Measurements from ENCODE around the gene KRTAP3-3.
"Not testable (repeated sequence)": the region's sequence is repeated elsewhere in the genome, so short reads cannot be mapped to it uniquely, and the experiment has no call there.

KRTAP3-3 gene

DNA sequence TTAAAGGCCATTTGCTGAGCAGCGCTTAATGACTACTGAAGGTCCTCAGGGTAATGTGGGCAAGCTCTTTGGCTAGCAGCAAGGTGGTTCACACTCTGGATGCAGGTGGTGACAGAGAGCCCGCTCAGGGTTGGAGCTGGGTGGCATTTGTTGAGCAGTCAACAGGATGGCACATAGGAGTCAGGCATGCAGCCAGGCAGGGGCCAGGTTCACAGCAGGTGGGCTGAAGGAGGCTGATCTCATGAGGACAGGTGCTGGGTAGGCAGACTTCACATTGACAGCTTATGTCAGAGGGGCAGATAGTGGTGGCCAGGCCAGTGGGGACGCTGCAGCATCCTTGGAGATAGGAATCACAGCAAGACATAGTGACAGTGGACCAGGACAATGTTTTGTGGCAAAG, 10.4 kb upstream of the KRTAP3-3 start:
- no peak for DNase-seq (ENCODE audit: low read depth in 3 of 3)

DNA sequence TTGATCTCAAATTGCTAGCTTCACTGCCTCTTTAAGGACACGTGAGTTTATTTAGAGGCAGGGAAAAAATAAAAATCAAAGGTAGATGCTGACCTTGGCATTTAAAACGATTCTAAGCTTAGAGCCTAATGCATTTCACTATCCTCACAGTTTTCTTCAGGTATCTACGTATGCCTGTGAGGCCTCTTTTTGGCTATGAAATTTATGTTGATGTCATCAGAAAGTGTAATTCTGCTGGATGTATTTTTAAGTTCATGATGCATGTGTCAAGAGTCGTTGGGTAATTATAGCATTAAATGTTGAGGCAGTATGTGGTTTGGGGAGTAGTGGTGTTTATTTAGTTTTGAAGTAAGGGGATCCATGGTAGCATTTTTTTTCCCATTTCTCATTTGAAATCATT, 10.0 kb upstream of the KRTAP3-3 start:
- DNase-seq (ENCODE audit: low read depth in 3 of 3): no peak

DNA sequence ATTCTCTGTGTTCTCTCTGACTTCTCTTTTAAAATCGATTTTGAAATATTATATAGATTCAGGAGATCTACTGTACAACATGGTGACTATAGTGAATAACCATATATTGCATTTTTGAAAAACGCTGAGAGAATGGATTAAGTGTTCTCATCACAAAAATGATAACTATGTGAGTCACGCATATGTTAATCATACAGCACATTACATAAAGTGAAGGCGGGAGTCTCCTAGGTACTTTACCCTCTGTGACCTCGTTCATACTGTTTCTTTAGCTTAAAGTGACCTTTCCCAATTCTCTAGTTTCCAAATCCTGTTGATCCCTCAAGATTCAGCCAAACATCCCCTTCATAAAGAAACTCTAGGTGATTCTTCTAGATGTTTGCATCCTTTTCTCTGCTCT, 8.8 kb upstream of the KRTAP3-3 start:
- no peak for DNase-seq (ENCODE audit: low read depth in 3 of 3)

DNA sequence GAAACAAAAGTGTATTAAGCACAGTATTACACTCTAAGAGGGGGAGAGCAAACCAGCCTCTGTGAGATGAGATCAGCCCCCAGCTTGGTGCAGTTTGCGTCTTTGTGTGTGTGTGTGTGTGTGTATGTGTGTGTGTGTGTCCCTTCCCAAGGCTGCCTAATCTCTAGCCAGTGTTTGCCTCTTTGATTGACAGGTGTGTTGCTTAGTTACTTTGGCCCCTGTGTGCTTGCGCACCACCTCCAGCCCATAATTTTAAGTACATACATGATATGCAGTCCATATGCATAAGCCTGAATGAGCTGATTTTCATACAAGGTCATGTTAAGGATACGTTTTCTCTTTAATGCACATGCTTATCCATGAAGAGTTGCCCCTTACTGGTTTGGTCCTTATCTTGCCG, 7.8 kb upstream of the KRTAP3-3 start:
- DNase-seq (ENCODE audit: low read depth in 3 of 3): no peak

DNA sequence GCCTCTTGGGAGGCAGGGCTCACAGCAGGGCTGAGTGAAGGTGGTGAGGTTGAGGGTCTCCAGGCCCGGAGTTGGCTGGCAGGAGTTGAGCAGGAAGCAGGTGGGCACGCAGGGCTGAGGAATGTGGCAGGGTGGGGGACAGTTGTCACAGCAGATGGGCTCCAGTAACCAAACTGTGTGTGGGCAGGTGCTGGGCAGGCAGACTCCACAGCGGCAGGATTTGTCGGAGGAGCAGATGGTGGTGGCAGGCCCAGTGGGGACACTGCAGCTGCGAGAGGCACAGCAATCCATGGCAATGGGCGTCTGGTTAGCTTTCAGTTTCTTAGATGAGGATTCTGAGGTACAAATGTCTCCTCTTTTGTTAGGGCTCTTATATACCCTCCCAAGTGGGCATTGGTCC, 5.6 kb upstream of the KRTAP3-3 start, which contains the start of gene KRTAP3-2:
Gene KRTAP3-2 (minus strand): TSS at position 344 of the 400 bp plus-strand sequence. CDS start 53 bp downstream, at position 291.
- DNase-seq (ENCODE audit: low read depth in 3 of 3): not testable (repeated sequence)

DNA sequence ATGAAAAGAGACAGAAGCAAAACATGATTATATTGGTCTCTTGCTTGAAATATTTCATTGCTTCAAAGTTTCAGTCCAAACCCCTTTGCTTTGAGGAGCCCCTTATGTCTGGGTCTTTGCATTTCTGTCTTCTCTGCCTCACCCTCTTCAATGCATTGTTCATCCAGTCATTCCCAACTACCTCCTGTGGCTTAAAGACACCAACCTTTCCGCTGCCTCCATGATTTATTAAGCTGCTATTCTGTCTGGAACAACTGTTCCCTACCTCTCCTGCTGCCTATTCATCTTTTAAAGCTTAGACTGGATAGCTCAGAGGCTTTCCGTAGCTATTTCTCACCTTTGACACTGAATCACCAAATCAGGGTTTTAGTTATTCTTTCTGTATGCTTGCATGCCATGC, 3.4 kb upstream of the KRTAP3-3 start:
- no peak for DNase-seq (ENCODE audit: low read depth in 3 of 3)

DNA sequence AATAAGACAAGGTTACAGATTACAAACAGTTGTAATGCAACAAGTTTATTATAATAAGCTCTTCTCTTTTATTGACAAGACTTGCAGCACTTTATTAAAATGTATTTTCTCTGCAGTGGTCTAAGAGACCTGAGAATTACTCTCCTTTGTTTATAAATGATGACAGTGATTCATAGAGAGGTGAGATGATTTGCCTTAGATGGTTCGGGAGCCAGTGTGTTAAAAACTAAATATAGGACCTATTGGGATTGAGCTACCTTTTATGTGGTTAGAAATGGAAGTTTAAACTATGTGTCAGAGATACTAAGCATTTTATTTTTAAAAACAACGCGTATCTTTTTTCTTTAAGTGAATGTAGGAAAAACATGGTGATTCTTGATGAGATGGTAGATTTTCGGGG, 2.9 kb upstream of the KRTAP3-3 start:
- DNase-seq (ENCODE audit: low read depth in 3 of 3): no peak

DNA sequence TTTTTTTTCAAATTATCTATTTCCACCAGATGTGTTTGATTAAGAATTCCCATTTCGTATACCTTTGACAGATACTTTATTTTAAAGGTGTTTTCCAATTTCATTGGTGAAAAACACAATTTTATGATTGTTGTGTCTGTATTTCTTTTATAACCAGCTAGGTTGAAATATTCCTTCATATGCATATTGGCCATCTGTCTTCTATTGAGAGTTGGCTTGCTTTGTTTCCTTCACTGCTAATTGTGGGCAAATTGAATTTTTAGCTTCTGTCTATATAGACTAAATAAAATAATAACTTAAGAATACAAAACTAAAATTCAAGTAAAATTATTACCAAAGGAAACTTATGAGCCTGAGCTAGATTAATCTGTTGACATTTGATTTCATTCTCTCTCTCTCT, 1.2 kb upstream of the KRTAP3-3 start:
- no peak for DNase-seq (ENCODE audit: low read depth in 3 of 3)

DNA sequence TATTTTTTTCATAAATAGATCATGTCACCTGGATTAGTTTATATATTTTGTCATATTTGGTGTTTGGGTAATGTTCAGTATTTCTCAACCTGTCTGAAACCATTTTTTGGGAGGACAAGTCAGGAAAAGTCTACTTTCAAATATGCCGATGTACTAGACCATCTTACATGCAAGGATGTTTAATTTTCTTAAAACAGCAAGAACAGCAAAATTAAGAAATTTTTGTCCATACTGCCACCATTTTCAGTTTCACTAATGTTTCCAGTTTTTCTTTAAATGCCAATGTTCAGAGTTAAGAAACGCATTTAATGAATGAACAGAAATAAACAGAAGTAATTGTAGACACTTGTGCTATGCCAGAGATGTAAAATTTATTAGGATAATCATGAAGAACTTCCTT, 880 bp downstream of the KRTAP3-3 start:
- no peak for DNase-seq (ENCODE audit: low read depth in 3 of 3)

DNA sequence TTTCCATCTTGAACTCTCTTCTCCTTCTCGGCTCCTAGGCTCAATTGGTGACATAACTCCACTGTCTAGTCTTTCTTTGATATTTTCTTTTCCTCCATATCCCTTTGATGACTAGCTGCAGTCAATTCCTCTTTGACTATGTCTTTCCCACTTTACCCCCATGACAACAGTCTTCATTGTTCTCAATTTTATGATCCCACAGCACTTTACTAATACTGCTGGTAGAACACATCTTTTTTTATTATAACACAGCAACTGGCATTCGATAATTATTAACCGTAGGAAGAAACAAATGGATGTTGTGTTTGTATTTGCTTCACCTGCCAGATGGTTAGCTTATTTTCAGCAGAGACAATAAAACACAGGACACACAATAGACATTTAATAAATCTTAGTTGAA, 1.3 kb downstream of the KRTAP3-3 start:
- DNase-seq (ENCODE audit: low read depth in 3 of 3): no peak

DNA sequence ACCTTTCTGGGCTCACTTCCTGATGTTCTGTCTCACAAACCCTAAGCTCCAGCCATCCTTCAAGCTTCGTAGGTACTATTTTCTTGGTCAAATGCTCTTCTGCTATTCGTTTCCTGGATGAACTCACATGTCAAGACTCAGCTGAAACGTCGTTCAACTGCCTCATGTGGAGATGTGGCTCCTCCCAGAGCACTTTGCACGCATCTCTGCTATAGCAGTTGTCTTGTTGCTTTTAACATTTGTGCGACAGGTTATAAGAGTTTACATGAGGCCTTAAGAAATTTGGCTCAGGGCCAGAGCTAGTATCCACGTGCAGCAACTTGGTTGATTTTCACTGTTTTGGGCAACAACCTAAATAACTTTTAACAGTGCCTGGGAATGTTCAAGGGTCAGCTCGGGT, 7.0 kb downstream of the KRTAP3-3 start:
- no peak for DNase-seq (ENCODE audit: low read depth in 3 of 3)

DNA sequence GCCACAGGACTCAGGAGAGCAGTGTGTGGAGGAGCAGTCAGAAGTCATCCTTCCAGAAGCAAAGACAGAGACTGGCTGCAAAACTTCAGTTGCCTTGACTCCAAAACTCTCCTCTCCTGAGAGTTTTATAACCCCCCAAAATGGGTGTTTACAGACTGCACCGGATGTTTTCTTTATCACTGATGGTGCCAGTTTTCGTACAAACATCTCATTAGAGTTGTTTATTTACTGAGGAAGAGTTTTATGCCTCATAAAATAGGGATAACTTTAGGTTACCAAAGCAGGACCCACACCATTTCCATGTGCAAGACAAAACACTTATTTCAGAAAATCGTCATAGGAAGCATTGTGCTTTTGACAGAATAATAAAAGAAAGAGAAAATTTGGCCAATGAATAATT, 9.7 kb downstream of the KRTAP3-3 start, which contains the start of gene KRT40:
Gene KRT40 (minus strand): TSS at position 101 of the 400 bp plus-strand sequence. CDS start 53 bp downstream, at position 48.
- no peak for DNase-seq (ENCODE audit: low read depth in 3 of 3)

DNA sequence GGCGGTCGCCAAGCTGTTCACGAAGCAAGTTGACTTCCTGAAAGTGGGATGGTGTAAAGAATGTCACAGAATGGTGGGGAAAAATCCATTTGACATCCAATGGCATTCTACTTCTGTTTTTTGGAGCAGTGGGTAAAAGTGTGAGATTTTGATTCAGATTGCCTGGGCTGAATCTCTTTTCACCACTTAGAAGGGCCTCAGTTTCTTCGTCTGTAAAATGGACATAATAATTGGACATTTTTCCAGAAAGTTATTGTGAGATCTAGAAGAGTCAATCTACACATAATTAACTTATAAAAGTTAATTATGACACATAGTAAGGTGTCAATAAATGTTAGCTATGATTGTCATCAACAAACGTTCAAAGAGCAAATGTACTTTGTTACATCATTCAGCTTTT, 12.8 kb downstream of the KRTAP3-3 start:
- no peak for DNase-seq (ENCODE audit: low read depth in 3 of 3)

DNA sequence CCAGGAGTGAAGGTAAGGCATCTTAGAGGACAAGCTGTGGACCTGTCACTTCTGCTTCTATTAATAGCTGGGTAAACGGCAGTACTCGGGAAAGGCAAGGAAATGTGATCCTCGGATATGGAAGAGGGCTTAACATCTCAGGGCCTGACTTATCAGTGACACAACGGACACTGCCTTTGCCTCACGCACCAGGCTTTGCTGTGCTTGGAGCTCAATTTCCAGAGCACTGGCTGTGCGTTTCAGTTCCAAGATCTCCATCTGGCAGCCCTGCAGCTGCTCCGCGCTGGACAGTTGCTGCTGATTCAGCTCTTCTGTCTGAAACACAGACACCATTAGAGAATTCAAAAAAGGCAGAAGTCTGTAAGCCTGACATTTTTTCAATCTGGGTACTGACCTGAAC, 13.4 kb downstream of the KRTAP3-3 start:
- no peak for DNase-seq (ENCODE audit: low read depth in 3 of 3)

DNA sequence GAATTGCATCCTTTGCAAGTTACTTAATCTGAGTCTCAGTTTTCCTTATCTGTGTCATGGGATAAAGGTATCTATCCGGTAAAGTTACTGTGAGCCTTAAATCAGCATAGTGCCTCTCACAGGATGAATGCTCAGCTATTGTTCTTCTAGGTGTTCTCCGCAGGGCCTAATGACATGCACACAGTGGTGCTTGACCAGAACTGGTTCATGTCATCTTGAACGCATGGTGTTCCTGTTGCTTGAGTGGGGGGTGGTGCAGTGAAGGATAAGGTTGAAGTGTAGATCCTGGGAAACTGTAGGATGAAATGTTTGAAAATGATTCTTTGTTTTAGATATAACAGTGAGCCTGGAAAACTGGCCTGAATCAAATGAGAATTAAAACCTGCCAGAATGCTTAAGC, 13.8 kb downstream of the KRTAP3-3 start:
- no peak for DNase-seq (ENCODE audit: low read depth in 3 of 3)

DNA sequence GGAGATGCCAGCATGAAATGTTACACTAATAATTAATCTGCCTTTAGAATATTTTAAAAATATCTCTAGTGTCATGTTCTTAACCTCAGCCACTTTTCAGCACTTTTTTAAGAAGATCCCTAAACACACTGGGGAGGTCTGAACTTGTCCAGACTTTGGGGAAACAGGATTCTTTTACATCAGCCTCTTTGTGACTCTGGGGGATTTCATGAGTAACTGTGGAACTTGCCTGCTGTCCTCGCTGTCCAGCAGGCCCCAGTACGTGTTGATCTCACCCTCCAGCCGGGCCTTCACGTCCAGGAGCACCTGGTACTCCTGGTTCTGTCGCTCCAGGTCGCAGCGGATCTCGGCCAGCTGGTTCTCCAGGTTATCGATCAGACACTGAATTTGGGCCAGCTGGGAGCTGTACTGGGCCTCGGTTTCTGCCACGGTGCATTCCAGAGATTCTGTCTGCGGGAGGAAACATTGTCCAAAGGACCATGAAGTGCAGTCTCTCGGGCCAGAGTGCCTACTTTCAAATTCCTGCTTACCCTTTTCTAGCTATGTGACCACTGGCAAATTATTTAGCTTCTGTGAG, 15.3 kb downstream of the KRTAP3-3 start:
- no peak for DNase-seq (ENCODE audit: low read depth in 3 of 3)

DNA sequence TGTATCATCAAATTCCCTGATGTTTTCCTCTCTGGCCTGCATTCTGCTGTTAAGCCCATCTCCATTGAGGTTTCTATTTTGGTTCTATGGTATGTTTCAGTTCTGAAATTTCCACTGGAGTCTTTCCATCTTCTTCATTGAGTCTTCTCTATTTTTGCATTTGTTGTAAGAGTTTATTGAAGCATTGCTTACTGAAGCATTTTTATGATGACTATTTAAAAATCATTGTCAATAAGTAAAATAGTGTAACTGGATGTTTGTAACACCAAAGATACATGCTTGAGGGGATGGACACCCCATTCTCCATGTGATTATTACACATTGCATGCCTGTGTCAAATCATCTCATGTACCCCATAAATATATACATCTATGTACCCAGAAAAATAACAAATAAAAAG, 18.4 kb downstream of the KRTAP3-3 start:
- DNase-seq (ENCODE audit: low read depth in 3 of 3): no peak

DNA sequence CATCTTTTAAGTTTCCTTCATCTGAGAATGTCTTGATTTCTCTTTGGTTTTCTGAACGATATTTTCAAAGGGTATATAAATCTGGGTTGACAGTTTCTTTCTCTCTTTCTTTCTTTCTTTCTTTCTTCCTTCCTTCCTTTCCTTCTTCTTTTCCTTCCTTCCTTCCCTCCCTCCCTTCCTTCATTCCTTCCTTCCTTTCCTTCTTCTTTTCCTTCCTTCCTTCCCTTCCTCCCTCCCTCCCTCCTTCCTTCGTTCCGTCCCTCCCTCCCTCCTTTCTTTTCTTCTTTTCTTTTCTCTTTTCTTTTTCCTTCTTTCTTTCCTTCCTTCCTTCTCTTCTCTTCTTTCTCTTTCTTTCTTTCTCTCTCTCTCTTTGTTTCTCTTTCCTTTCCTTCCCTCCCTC, 19.6 kb downstream of the KRTAP3-3 start:
- no peak for DNase-seq (ENCODE audit: low read depth in 3 of 3)

DNA sequence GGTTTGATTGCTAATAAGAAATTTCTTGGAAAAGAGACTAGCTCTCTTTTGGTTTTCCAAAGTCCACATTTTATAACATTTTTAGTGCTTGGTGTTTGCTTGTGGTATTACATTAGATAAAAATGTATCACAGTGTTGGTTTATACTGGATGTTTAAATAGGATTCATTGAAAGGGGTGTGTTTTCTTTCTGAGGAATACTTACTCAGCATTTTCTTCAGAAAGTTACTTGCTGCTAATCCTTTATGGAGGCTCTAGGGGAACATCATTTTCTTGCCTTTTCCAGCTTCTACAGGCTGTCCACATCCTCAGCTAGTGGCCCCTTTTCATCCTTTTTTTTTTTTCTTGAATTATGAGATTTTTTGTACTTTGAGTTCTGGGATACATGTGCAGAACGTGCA, 26.4 kb downstream of the KRTAP3-3 start:
- no peak for DNase-seq (ENCODE audit: low read depth in 3 of 3)

DNA sequence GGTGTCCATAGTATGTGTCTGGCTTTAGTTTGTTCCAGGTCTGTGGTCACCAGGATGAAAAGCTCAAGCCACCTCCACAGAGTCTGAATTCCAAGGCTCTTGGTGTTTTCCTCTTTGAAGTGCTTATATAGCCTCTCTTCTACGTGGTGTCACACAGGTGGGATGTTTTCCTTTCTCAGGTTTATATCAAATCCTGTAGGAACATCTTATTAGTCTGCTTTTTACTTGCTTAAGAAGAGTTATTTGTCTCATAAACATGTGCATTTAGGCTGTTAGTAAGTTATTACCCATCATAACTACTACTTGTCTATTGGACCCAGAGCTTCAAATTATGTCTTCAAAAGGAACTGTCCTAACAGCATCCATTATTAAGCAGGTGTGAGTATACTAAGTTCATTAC, 27.1 kb downstream of the KRTAP3-3 start, which contains the start of gene KRT39:
Gene KRT39 (minus strand): TSS at position 101 of the 400 bp plus-strand sequence. CDS start 92 bp downstream, at position 9.
- DNase-seq (ENCODE audit: low read depth in 3 of 3): no peak

DNA sequence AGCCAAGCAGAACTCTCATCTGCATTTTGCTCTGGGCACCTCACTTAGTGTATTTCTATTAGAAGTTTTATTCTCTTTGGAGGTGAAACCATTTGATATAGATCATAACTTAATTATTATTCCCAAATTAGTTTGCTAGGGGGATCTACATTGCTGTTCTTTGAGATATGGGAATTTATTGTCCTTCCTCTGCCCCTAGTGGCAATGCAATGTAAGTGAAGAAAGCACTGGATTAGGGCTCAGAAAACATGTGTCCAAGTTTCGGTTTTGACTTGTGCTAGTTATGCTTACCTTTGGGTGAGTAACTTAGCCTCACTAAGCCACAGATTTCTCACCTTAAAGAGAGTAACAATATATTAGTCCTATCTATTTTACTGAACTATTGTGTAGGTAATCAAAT, 30.1 kb downstream of the KRTAP3-3 start:
- DNase-seq (ENCODE audit: low read depth in 3 of 3): no peak

DNA sequence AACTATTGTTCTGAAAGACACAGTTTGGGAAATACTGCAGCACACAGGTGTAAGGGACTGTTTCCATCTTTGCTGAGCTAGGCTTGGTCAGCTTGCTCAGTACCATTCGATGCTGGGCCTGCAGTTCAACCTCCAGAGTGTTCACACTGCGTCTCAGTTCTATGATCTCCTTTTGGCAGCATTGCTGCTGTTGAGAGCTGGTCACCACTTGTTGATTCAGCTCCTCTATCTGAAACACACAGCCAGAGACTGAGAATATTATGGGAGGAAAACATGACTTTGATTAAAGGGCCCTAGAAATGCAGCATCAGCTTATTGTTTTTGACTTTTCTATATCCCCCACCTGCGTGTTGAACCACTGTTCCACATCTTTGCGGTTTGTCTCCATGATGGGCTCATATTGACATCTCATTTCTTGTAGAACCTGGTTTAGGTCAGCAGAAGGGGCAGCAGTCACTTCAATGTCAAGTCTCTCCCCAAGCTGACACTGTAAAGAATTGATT, 31.9 kb downstream of the KRTAP3-3 start:
- no peak for DNase-seq (ENCODE audit: low read depth in 3 of 3)

DNA sequence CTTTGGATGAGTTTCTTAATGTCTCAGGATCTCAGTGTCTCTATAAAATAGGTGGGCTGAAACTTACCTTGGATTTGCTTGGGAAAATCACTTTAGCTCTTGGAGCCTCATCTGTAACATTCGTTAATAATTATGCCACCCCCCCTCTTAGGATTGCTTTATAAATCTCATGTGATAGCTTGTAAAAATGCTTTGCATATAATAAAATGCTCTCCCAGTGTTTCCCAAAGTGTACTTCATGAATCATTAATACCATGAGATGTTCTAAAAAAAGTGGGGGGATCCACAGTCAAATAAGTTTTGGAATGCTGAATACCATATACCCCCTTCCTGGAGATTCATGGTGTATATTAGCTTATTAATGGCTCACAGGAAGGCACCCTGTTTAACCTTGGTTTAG, 32.4 kb downstream of the KRTAP3-3 start:
- no peak for DNase-seq (ENCODE audit: low read depth in 3 of 3)

DNA sequence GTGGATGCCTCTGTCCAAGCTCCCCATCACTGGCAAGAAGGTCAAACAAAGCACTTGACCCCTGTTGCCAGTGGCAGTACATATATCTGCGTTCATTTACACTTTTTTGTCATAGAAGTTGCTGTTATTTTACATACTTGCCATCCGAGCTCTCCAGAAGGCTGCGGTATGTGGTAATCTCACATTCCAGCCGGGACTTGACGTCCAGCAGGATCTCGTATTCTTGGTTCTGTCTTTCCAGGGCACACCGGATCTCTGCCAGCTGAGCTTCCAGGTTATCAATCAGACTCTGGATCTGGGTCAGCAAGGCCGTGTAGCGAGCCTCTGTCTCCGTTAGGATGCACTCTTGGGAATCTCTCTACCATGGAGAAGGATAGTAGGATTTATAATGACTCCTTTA, 33.8 kb downstream of the KRTAP3-3 start:
- no peak for DNase-seq (ENCODE audit: low read depth in 3 of 3)
